ENCODE data around the gene PSMB3. TPM values are rescaled to one million over a fixed set of nuclear protein-coding genes. Genes with fewer than 3 reads are reported as not detected.

The PSMB3 gene
- total and polyA plus RNA-seq, 2 donors from 2014 or later = 156 to 347 TPM

- TF ChIP-seq CTCF (IDR thresholded peaks at IDR 0.05; ENCODE audit: borderline replicate concordance, extremely low read depth, insufficient read depth) = no peak
Observed at GRCh38 chr17:38796451-38797157, 44.1 kb downstream of the PSMB3 start.

DNA sequence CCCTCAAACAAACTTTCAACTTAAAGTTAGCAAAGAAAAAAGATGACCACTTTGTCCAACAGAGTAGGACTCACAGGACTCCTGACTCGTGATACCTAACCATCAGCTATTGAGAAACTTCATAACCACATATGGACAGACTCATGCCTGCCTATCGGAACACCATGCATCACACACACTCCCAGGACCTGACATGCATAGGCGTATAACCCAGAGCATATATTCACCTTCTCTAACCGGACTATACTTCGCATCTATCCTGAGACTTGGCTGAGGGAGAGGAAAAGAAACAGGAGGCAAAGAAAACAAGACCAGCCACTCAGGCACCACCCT, 44.6 kb downstream of the PSMB3 start:
- no peaks in the 10 kb centered on the region for H3K27me3 ChIP-seq (ENCODE audit: control insufficient read depth, insufficient read depth, low read length)
- peak overlapping the region in 2 of 3 donors; percentile 27 to 82 for H3K9ac ChIP-seq (ENCODE audit: low read length in 3 of 3)
- H3K27ac ChIP-seq (ENCODE audit: low read depth in 2 of 2, low read length in 2 of 2) = no peak overlapping the region
- FAIRE-seq (no peak), DNase-seq (no peak)
- no peak for TF ChIP-seq CTCF (IDR thresholded peaks at IDR 0.05; ENCODE audit: borderline replicate concordance, extremely low read depth, insufficient read depth)
- H3K9me3 ChIP-seq (ENCODE audit: control insufficient read depth in 2 of 3, insufficient read depth in 1 of 3, low read length in 3 of 3) = no peaks in the 10 kb centered on the region
- H3K36me3 ChIP-seq (ENCODE audit: control insufficient read depth in 2 of 3, insufficient read depth in 3 of 3, low read length in 3 of 3) = peaks cover 0 to 15% (median 6%) of the 10 kb centered on the region in 3 donors
- intact Hi-C loops (cut with DNase I) = no loop called here
- peaks cover 5 to 22% (median 7%) of the 10 kb centered on the region in 3 donors for H3K4me1 ChIP-seq (ENCODE audit: control insufficient read depth in 2 of 3, insufficient read depth in 2 of 3, low read depth in 1 of 3, low read length in 3 of 3)
- H3K4me3 ChIP-seq (ENCODE audit: low read length in 3 of 3) = peak overlapping the region in 2 of 3 donors; percentile 69 to 78

More at GRCh38 chr17:38796451-38797157, 44.1 kb downstream of the PSMB3 start:
- Histone ChIP-seq H3K9ac (ENCODE audit: low read length in 3 of 3) (no peak overlapping the region), H3K9me3 (ENCODE audit: control insufficient read depth in 2 of 3, insufficient read depth in 1 of 3, low read length in 3 of 3) (no peaks in the 10 kb centered on the region), H3K27ac (ENCODE audit: low read depth in 2 of 2, low read length in 2 of 2) (no peak overlapping the region), H3K27me3 (ENCODE audit: control insufficient read depth, insufficient read depth, low read length) (no peaks in the 10 kb centered on the region), H3K36me3 (ENCODE audit: control insufficient read depth in 2 of 3, insufficient read depth in 3 of 3, low read length in 3 of 3) (peaks cover 0 to 10% (median 2%) of the 10 kb centered on the region in 3 donors), H3K4me1 (ENCODE audit: control insufficient read depth in 2 of 3, insufficient read depth in 2 of 3, low read depth in 1 of 3, low read length in 3 of 3) (peaks cover 5 to 22% (median 7%) of the 10 kb centered on the region in 3 donors), H3K4me3 (ENCODE audit: low read length in 3 of 3) (peak overlapping the region in 2 of 3 donors; percentile 9 to 69)
- intact Hi-C loops (cut with DNase I) = no loop called here
- FAIRE-seq (no peak), DNase-seq (no peak)

DNA sequence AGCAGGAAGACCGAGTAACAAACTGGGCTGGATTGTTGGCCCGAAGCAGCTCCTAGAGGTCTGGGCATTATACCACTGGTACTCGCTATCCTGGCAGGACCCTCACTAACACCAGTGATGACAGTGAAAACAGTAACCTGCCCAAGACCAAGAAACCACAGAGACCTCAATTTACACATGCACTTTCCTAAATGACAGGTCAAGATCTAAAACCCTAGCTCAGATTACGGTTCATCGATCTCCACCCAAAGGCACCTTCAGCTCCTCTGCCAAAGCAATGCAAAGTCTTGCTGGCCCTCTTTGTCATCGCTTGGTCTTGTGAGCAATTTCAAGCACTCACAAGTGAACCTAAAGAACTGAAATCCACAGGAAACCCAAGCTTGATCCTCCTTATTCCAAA, 45.3 kb downstream of the PSMB3 start:
- TF ChIP-seq CTCF (IDR thresholded peaks at IDR 0.05; ENCODE audit: borderline replicate concordance, extremely low read depth, insufficient read depth) = no peak
- Histone ChIP-seq H3K36me3 (ENCODE audit: control insufficient read depth in 2 of 3, insufficient read depth in 3 of 3, low read length in 3 of 3) (peaks cover 0 to 18% (median 12%) of the 10 kb centered on the region in 3 donors), H3K4me1 (ENCODE audit: control insufficient read depth in 2 of 3, insufficient read depth in 2 of 3, low read depth in 1 of 3, low read length in 3 of 3) (peaks cover 5 to 22% (median 7%) of the 10 kb centered on the region in 3 donors), H3K9me3 (ENCODE audit: control insufficient read depth in 2 of 3, insufficient read depth in 1 of 3, low read length in 3 of 3) (no peaks in the 10 kb centered on the region), H3K27me3 (ENCODE audit: control insufficient read depth, insufficient read depth, low read length) (no peaks in the 10 kb centered on the region), H3K9ac (ENCODE audit: low read length in 3 of 3) (peak overlapping the region in 1 of 3 donors; percentile 82), H3K4me3 (ENCODE audit: low read length in 3 of 3) (peak overlapping the region; percentile 69 to 78 (median 78)), H3K27ac (ENCODE audit: low read depth in 2 of 2, low read length in 2 of 2) (no peak overlapping the region)
- DNase-seq (no peak), FAIRE-seq (no peak)
- intact Hi-C loops (cut with DNase I) = no loop called here
